ENCODE measurements around the gene PKD2.

GRCh38 chr4:88063634-88064296, 56.3 kb downstream of the PKD2 start:
- TF ChIP-seq, protein P1, sequence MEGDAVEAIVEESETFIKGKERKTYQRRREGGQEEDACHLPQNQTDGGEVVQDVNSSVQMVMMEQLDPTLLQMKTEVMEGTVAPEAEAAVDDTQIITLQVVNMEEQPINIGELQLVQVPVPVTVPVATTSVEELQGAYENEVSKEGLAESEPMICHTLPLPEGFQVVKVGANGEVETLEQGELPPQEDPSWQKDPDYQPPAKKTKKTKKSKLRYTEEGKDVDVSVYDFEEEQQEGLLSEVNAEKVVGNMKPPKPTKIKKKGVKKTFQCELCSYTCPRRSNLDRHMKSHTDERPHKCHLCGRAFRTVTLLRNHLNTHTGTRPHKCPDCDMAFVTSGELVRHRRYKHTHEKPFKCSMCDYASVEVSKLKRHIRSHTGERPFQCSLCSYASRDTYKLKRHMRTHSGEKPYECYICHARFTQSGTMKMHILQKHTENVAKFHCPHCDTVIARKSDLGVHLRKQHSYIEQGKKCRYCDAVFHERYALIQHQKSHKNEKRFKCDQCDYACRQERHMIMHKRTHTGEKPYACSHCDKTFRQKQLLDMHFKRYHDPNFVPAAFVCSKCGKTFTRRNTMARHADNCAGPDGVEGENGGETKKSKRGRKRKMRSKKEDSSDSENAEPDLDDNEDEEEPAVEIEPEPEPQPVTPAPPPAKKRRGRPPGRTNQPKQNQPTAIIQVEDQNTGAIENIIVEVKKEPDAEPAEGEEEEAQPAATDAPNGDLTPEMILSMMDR (IDR thresholded peaks at IDR 0.05) = no peak
- TF ChIP-seq EZH2 (IDR thresholded peaks at IDR 0.05; ENCODE audit: borderline replicate concordance, insufficient read depth, low read depth, low read length, poor library complexity, severe bottlenecking) = no peak
